IPS-NIHi11 (cell line): ENCODE data around the gene MALAT1.
A peak's percentile ranks its signal among the peaks of the same experiment; 100 is the strongest.

Source experiments
- DNase-seq: peaks from one replicate; pipeline ENCODE4 v3.0.0; 2012; ENCODE audit warnings: mixed read lengths, low spot score

Gene MALAT1

DNA sequence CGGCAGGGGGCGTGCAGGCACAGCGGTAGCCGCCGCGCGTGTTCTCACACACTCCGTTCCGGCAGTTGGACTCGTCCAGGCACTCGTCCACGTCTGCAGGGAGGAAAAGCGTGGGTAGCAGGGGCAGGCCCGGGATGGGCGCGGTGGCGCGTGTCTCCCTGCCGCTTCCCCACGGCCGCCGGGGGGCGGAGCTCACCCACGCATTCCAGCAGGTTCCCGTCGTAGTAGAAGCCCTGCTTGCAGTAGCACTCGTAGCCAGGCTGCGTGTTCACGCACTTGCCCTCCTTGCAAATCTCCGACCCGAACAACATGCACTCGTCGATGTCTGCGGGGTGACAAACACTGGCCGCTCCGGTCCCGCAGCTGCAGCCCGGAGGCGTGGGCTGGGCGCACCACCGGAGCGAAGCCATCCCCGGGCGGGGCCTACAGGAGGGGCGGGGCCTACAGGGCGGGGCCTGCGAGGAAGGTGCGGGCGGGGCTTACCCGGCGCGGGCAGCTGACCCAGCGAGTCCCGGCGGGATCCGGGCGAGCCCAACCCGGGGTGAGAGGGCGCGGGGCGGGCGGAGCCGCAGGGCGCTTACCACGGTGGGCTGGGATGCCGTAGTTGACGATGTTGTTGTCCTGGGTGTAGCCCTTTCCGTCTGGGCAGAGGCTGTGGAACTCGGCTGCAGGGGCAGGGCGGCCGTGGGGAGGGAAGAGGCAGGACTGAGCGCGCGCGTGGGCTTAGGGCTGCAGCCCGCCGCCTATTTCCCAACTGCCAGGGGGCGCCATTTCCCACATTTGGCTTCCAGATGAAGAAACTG is 41.6 kb downstream of the MALAT1 start:
- peak; percentile 99 for DNase-seq

DNA sequence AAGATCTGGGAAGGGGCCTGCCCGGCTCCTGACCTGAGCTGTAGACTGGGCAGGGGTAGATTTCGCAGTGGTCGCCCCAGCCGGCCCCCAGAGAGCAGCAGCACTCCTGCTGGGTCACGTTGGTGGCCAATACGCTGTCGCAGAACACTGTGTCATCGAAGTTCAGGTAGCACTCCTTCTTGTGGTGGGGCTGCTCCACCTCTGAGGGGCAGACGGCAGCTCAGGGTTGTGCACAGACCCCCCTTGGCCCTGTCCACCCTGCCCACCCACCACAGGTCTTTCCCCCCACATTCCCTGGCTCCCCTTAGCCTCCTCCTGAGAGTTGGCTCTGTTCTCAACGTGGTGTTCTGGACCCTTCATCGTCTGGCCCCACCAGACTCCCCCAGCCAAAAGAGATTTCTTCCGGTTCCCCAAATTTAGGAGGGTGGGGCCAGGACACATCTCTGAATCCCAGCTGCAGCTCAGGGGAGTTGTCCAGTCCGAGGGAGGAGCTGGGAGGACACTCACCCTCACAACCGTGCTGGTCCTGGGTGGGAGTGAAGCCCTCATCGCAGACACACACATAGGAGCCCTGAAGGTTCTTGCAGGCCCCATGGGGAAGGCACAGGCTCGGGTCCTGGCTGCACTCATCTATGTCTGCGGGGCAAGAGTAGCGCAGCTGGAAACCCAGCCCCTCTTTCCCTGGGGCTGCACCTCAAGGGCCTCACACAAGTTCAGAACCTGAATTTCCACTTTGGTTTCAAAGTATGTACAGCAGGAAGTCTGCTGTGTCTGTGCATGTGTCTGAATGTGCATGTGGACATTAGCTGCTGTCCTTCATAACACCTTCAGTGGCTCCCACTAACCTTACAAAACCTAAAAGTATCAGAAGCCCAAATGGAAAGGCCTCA is 42.5 kb downstream of the MALAT1 start:
- no peak for DNase-seq

DNA sequence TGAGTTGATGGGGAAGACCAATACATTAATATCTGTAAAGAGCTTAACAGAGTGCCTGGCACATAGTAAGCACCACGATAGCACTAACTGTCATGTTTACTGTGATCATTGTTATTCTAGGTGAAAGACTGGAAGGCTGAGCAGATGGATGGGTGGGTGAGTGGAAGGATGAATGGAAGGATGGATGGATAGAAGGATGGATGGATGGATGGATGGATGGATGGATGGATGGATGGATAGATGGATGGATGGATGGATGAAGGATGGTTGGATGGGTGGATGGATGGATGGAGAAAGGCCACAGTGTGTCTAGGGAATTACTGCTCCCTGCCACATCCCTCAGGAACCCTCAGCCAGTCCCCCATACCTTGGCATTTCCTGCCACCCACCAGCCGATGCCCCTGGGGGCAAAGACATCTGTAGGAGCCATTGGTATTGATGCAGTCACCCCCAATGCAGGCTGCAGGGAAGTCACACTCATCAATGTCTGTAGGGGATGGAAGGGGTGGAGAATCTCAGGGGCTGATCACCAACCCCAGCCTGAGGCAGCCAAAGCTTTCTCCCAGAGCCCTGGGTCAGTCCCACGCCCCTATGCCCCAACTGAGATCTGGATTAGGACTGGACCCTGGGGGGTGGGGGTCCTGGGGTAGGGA is 44.0 kb downstream of the MALAT1 start:
- DNase-seq, result no peak

DNA sequence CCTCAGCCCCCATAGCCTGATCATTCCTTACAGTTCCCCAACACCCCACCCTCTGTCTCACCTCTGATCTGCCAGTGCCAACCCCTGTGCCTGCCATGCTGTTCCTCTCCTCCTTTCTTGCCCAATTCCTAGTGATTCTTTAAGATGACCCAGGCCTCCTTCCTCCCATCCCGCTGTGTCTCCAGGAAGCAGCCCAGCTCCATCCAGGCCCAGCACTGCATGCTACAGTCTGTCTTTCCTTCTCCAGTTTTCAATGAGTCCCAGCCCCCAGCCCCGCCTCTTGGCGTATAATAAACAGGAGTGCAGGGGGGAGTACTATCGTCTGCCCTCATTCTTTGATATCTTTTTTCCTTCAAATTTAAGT is 47.0 kb downstream of the MALAT1 start:
- no peak for DNase-seq

DNA sequence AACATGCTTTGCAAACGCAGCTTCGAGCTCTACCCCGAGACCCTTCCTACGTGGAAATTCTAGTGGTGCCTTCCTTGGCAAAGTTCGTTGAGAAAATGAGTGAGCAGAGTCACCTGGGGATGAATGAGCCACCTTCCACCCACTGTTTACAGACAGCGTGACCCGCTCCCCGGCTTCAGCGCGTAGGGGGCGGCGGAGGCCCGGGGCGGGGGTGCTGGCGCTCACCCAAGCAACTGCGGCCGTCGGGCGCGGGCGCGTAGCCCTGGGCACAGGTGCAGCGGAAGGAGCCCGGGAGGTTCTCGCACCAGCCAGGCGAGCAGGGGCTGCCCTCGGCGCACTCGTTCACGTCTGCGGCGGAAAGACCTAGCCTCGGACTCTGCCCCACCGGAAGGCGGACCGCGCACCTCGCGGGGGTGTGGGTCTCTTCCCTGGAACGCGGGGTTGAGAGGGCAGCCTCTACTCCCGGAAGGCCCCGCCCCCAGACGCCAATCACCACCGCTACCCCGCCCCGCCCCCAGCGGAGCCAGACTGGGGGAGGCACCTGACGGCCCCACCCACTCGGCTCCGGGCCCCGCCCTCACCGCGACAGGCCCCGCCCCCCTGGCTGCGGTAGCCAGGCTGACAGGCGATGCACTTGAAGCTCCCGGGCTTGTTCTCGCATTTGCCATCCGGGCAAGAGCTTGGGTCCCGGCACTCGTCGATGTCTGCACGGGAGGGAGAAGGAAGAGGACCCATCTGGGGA is 47.5 kb downstream of the MALAT1 start:
- DNase-seq, result peak; percentile 96

DNA sequence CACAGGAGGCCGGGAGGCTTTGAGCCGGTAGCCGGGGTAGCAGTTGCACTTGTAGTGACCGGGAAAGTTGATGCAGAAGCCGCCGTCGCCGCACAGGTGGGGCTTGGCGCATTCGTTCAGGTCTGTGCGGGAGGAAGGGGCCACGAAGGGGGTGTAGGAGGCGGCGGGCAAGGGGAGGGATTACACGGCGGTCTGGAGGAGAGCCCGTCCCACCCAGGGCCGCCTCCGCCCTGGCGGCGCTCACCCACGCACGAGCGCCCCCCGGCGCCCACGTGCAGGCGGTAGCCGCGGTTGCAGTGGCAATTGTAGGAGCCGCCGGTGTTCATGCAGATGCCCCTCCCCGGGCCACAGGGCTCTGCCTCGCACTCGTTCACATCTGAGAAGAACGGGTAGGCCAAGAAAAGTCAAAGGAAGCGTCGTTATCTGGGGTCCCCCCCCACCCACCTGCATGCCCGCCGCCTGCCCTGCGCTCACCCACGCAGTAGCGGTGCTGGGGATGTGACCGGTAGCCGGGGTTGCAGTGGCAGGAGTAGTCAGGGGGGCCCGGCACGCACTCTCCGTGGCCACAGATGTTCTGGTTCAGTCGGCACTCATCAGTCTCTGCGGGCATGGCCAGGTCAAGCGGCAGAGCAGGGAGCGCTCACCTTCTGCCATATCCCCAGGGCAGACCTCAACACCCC is 48.7 kb downstream of the MALAT1 start:
- DNase-seq, result no peak

DNA sequence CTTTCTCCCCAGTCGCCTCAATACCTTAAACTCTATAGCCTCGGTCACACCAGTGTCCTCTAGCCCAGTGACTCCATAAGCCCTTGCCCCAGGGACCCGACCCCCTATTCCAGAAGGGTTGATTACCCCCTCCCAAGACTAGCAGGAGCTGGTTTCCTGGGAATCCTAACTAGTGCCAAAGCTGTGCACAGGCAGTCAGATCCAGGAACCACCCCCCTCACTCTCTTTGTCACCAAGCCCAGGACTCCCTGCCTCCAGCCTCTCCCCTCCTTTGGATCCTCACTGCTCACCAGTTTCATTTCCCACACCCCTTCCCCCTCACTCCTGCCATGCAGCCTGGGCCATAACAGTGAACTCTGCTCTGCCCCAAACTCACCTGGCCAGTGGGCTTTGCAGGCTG is 49.5 kb downstream of the MALAT1 start:
- DNase-seq, result no peak

DNA sequence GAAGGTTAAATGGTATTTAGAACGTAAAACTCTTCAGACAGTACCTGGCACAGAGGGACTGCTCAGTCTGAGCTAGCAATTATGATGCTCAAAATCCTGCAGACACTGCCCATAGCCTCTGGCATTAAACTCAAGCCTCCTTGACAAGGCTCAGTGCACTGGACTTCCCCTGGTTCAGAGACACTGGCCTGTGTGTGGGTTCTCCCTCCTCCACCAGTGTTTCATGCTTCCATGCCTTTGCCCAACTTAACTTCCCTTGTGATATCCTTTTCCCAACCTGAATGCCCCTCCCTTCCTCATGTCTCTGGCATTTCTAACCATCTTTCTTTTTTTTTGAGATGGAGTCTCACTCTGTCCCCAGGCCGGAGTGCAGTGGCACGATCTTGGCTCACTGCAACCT is 50.3 kb downstream of the MALAT1 start:
- no peak for DNase-seq

DNA sequence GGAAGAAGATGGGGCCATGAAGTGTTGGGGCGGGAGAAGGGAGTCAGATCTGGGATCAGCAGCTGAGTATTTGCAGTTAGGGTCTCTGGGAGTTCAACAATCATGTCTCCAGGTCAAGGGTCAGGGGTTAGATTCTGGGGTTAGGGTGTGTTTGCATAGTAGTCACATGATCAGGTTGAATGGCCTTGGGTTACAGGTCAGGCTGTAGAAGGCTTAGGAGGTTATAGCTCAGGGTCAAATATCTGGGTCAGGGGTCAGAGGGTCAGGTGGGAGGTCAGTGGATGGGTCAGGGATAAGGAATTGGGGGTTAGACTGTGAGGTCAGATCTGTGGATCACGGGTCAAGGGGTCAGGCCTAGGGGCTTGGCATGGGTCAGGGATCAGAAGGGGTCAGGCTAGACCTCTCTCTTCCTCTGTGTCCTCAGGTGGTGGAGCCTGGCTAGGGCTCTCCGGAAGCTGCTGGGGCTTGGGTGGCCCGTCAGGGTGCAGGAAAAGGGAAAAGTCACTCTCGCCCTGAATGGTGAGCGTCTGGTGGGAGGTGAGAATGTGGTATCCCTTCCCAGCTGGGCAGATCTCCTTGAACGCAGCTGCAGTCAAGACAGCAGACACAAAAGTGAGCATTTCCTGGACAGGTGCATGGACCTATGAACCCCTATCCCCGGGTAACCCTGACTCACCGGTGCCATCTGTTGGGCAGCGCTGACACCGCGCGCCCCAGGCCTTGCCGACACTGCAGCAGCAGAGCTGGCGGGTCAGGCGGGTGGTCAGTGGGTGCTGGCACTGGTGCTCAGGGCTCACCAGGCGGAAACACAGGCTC is 52.9 kb downstream of the MALAT1 start:
- DNase-seq, result no peak

DNA sequence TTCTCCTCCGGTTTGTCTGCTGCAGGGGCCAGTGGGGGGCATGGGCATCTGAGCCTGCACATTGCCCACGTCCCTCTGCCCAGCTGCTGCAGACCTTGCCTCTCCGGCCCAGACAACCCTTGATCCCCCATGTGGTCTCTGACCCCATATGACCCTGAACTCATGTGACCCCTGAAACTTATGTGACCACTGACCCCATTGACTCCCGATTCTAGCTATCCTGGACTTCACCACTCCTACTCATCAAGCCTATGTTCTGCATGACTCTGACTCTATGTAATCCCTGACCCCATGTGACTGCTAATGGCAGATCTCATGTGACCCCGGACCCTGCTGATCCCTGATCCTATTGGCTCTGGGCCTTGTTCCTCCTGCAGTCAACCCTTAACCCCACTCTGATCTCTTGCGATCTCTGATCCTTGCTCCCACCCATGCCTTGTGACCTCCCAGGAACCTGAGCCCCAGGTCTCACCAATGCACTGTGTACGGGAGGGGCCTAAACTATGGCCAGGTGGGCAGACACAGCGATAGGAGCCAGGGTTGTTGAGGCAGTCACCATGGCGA is 53.6 kb downstream of the MALAT1 start:
- no peak for DNase-seq

DNA sequence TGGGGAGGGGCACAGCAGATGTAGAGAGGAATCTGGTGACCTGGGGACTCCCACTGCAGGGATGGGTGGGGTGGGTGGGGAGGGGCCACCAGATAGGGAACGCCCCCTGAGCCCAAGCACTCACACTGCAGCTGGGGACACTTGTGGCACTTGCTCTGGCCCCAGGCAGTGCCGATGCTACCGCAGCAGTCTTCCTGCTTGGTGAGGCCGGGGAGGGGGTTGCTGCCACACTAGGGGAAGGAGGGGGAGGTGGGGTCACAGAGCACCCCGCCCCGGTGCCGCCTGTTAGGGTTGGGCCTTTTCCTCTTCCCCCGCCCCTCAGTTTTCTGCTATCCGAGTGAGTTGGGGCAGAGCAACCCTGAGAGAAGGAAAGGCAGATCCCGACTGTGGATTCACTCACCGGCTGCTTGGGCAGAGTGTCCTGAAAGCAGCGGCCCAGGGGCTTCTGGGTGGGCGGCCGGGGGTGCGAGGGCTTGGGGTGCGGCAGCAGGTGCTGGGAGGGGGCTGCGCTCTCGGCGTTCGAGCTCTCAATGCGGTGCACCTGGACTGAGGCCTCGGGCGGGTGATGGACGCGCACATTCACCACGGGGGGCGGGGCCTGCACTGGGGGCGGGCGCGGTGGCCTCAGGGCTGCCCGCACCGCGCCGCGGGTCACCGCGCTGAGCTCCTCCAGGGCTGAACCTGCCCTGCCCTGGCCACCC is 54.6 kb downstream of the MALAT1 start:
- no peak for DNase-seq

DNA sequence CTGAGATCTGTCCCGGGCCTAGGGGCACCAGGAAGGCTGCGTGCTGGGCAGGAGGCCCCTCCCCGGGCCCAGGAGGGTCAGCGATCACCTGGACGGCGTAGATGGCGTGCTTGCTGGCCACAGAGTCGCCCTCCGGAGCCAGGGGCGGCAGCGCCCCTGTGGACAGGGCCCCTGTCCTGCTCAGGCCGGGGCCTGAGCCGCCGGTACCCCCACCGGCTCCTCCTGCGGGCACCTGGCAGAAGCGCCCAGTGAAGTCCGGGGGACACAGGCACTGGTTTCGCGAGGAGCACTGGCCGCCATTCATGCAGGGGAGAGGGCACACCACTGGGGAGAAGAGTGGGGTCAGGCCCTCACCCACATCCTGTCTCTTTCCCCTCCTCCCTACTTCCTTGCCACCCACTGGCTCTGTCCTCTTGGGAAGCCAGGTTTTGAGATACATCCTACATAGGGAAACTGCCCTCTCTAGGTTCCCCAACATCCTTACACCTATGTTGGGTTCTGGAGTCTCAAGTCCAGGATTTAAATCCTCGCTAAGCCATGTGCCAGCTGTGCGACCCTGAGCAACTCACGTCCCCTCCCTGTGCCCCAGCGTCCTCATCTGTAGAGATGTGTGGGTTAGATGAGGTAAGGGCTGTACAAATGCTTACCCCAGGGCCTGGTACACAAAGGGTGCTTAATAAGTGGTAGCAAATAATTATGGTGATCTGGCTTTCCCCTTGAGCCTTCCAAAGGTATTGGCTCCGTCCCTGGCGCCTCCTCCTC is 55.4 kb downstream of the MALAT1 start:
- no peak for DNase-seq

DNA sequence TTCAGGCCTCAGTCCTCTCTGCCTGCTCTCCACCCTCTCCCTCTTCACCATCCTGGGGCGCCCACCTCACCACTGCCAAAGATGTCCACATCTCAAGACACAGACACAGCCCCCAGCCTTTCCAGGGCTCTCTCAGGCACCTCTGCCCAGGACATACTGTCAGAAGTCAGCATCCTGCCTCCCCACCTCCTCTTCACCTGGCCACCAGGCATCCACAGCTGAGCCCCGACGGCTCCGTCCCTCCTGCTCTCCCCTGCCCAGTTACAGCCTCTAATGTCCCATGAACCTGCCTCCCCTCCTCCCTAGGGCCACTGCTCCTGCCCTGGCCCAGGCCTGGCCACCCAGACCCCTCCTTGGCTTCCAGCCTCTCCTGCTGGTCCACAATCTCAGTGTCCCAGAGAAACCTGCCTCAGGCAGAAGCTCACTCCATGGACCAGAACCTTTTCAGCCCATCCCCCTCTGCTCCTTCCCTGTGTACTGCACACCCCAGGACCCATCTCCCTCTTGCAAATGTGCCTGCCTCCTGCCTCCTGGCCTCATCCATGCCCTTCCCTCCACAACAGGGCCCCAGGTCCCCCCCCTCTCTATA is 56.1 kb downstream of the MALAT1 start:
- DNase-seq, result no peak

DNA sequence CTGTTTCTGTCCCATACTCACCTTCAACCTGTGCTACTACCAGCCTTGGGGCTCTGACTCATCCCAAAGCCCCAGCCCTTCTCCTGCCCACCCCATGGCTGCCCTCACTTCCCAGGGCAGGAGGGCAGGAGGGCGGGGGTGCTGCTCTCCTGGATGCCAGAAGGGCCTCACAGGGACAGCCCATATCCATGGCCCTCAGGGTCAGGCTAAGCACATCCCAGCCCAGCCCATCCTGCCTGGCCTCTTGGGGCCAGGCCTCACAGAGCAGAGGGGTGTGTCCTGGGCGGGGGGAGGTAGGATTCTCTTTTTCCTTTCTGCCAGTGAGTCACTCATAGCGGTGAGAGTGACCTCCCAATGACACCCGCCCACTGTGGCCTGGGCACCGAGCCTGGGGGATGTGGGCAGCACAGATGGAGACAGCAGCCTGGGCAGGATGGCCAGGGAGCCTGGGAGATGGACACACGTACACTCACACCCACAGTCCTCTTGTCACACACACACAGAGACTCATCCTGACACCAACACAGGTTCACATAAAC is 56.9 kb downstream of the MALAT1 start:
- DNase-seq, result no peak
